SK-N-SH treated with all-trans-retinoic acid at 6 μM for 48 hours (cell line): ENCODE results near the gene OBI1.

ENCODE experiments used
- ATAC-seq: fragments of 200-7000 bp; cut with Tn5 transposase; 3 replicates; pipeline ENCODE4 v1.9.1; 2020; ENCODE audit warnings: mild to moderate bottlenecking, moderate library complexity
- ARNTL ChIP-seq: fragments of 450-650 bp; formaldehyde crosslinking; IDR thresholded peaks from 2 replicates; pipeline ENCODE4 v1.5.0; 2020; ENCODE audit warnings: low read depth, mild to moderate bottlenecking, moderate library complexity, borderline replicate concordance
- BACH2 ChIP-seq: fragments of 250-450 bp; sonication (Bioruptor Pico); IDR thresholded peaks from 2 replicates; pipeline ENCODE4 v1.9.0; 2021; ENCODE audit warnings: mild to moderate bottlenecking, borderline replicate concordance
- CSDC2 ChIP-seq: fragments of 250-450 bp; sonication (Bioruptor Pico); IDR thresholded peaks from 2 replicates; pipeline ENCODE4 v1.5.0; 2020; ENCODE audit warnings: mild to moderate bottlenecking, moderate library complexity
- CSRNP3 ChIP-seq: fragments of 250-450 bp; sonication (Bioruptor Pico); IDR thresholded peaks from 2 replicates; pipeline ENCODE4 v1.5.1; 2021; ENCODE audit warnings: mild to moderate bottlenecking, moderate library complexity
- ESRRG ChIP-seq: fragments of 250-450 bp; sonication (Bioruptor Pico); IDR thresholded peaks from 2 replicates; pipeline ENCODE4 v1.6.1; 2021; ENCODE audit warnings: mild to moderate bottlenecking
- GLIS3 ChIP-seq: fragments of 250-450 bp; sonication (Bioruptor Pico); IDR thresholded peaks from 2 replicates; pipeline ENCODE4 v1.5.0; 2020; ENCODE audit warnings: mild to moderate bottlenecking, moderate library complexity
- ISL1 ChIP-seq: fragments of 250-450 bp; sonication (Bioruptor Pico); IDR thresholded peaks from 2 replicates; pipeline ENCODE4 v2.1.2; 2022; ENCODE audit warnings: mild to moderate bottlenecking, moderate library complexity
- OSR1 ChIP-seq: fragments of 250-450 bp; sonication (Bioruptor Pico); IDR thresholded peaks from 2 replicates; pipeline ENCODE4 v1.8.0; 2022; ENCODE audit warnings: moderate library complexity, mild to moderate bottlenecking, inconsistent platforms
- POU6F1 ChIP-seq: fragments of 250-450 bp; sonication (Bioruptor Pico); IDR thresholded peaks from 2 replicates; pipeline ENCODE4 v1.8.0; 2021; ENCODE audit warnings: low read depth, mild to moderate bottlenecking, moderate library complexity, borderline replicate concordance
- RARB ChIP-seq: fragments of 250-450 bp; sonication (Bioruptor Pico); IDR thresholded peaks from 2 replicates; pipeline ENCODE4 v1.8.0; 2021; ENCODE audit warnings: mild to moderate bottlenecking, moderate library complexity
- TCF4 ChIP-seq: fragments of 250-450 bp; sonication (Bioruptor Pico); IDR thresholded peaks from 2 replicates; pipeline ENCODE4 v1.8.0; 2021; ENCODE audit warnings: mild to moderate bottlenecking, moderate library complexity, borderline replicate concordance
- ZC3H10 ChIP-seq: fragments of 250-450 bp; sonication (Bioruptor Pico); IDR thresholded peaks from 2 replicates; pipeline ENCODE4 v1.5.1; 2021; ENCODE audit warnings: mild to moderate bottlenecking, moderate library complexity
- ZFP3 ChIP-seq: fragments of 250-450 bp; sonication (Bioruptor Pico); IDR thresholded peaks from 2 replicates; pipeline ENCODE4 v1.5.0; 2020; ENCODE audit warnings: mild to moderate bottlenecking, moderate library complexity
- ZFP30 ChIP-seq: fragments of 450-650 bp; formaldehyde crosslinking; IDR thresholded peaks from 2 replicates; pipeline ENCODE4 v1.5.0; 2022; ENCODE audit warnings: mild to moderate bottlenecking, moderate library complexity
- ZNF565 ChIP-seq: fragments of 450-650 bp; formaldehyde crosslinking; conservative IDR thresholded peaks from 2 replicates; pipeline ENCODE4 v1.5.0; 2020; ENCODE audit warnings: low read depth, mild to moderate bottlenecking, moderate library complexity
- ZNF8 ChIP-seq: fragments of 450-650 bp; formaldehyde crosslinking; IDR thresholded peaks from 2 replicates; pipeline ENCODE4 v1.5.0; 2020; ENCODE audit warnings: mild to moderate bottlenecking, moderate library complexity
- TF ChIP-seq, protein P1 (sequence below): fragments of 250-450 bp; sonication (Bioruptor Pico); IDR thresholded peaks from 2 replicates; pipeline ENCODE4 v1.5.0; 2020; ENCODE audit warnings: mild to moderate bottlenecking, moderate library complexity
- TF ChIP-seq, protein P2 (sequence below): fragments of 250-450 bp; sonication (Bioruptor Pico); IDR thresholded peaks from 2 replicates; pipeline ENCODE4 v1.8.0; 2020; ENCODE audit warnings: mild to moderate bottlenecking, moderate library complexity, borderline replicate concordance
- TF ChIP-seq, protein P3 (sequence below): fragments of 250-450 bp; sonication (Bioruptor Pico); IDR thresholded peaks from 2 replicates; pipeline ENCODE4 v1.5.1; 2020; ENCODE audit warnings: low read depth, mild to moderate bottlenecking, moderate library complexity

The OBI1 gene

DNA sequence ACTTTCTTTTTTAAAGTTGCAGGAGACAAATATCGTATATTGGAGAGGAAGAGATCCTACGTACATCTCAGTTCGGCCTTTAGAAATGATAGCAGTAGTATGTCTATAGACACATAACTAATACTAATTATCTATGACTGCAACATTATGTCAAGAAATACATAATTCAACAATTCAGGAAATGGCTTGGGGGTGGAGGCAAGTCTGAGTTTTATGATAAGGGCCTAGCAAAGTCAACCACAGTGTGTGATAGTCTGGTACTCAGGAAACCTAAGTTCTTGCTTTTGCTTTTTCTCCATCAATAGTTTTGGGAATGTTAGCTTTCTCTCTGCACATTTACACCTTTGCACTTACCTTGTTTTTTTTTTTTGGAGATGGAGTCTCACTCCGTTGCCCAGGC lies 27.5 kb upstream of the OBI1 start:
- TF ChIP-seq ESRRG (CRISPR knock-in tag) = no peak
- TF ChIP-seq, protein P1, sequence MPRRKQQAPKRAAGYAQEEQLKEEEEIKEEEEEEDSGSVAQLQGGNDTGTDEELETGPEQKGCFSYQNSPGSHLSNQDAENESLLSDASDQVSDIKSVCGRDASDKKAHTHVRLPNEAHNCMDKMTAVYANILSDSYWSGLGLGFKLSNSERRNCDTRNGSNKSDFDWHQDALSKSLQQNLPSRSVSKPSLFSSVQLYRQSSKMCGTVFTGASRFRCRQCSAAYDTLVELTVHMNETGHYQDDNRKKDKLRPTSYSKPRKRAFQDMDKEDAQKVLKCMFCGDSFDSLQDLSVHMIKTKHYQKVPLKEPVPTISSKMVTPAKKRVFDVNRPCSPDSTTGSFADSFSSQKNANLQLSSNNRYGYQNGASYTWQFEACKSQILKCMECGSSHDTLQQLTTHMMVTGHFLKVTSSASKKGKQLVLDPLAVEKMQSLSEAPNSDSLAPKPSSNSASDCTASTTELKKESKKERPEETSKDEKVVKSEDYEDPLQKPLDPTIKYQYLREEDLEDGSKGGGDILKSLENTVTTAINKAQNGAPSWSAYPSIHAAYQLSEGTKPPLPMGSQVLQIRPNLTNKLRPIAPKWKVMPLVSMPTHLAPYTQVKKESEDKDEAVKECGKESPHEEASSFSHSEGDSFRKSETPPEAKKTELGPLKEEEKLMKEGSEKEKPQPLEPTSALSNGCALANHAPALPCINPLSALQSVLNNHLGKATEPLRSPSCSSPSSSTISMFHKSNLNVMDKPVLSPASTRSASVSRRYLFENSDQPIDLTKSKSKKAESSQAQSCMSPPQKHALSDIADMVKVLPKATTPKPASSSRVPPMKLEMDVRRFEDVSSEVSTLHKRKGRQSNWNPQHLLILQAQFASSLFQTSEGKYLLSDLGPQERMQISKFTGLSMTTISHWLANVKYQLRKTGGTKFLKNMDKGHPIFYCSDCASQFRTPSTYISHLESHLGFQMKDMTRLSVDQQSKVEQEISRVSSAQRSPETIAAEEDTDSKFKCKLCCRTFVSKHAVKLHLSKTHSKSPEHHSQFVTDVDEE = no peak
- no peak for TF ChIP-seq ARNTL (CRISPR knock-in tag)
- TF ChIP-seq, protein P2, sequence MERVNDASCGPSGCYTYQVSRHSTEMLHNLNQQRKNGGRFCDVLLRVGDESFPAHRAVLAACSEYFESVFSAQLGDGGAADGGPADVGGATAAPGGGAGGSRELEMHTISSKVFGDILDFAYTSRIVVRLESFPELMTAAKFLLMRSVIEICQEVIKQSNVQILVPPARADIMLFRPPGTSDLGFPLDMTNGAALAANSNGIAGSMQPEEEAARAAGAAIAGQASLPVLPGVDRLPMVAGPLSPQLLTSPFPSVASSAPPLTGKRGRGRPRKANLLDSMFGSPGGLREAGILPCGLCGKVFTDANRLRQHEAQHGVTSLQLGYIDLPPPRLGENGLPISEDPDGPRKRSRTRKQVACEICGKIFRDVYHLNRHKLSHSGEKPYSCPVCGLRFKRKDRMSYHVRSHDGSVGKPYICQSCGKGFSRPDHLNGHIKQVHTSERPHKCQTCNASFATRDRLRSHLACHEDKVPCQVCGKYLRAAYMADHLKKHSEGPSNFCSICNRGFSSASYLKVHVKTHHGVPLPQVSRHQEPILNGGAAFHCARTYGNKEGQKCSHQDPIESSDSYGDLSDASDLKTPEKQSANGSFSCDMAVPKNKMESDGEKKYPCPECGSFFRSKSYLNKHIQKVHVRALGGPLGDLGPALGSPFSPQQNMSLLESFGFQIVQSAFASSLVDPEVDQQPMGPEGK (CRISPR knock-in tag) = no peak
- no peak for TF ChIP-seq RARB (CRISPR knock-in tag)
- no peak for TF ChIP-seq ZFP3 (CRISPR knock-in tag)
- no peak for TF ChIP-seq BACH2 (CRISPR knock-in tag)
- no peak for TF ChIP-seq ISL1 (CRISPR knock-in tag)
- TF ChIP-seq CSDC2 (CRISPR knock-in tag) = no peak
- TF ChIP-seq GLIS3 (CRISPR knock-in tag) = no peak
- no peak for TF ChIP-seq ZNF8
- TF ChIP-seq ZNF565 = no peak
- TF ChIP-seq ZFP30 (CRISPR knock-in tag) = no peak
- TF ChIP-seq, protein P3, sequence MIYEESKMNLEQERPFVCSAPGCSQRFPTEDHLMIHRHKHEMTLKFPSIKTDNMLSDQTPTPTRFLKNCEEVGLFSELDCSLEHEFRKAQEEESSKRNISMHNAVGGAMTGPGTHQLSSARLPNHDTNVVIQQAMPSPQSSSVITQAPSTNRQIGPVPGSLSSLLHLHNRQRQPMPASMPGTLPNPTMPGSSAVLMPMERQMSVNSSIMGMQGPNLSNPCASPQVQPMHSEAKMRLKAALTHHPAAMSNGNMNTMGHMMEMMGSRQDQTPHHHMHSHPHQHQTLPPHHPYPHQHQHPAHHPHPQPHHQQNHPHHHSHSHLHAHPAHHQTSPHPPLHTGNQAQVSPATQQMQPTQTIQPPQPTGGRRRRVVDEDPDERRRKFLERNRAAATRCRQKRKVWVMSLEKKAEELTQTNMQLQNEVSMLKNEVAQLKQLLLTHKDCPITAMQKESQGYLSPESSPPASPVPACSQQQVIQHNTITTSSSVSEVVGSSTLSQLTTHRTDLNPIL (CRISPR knock-in tag) = no peak
- TF ChIP-seq POU6F1 = no peak
- no peak for TF ChIP-seq OSR1
- TF ChIP-seq TCF4 (CRISPR knock-in tag) = no peak
- ATAC-seq = no peak

GRCh38 chr13:78680576-78681350 lies 21.8 kb upstream of the OBI1 start:
- ATAC-seq = no peak
- TF ChIP-seq ISL1 (CRISPR knock-in tag) = no peak
- no peak for TF ChIP-seq BACH2 (CRISPR knock-in tag)
- TF ChIP-seq, protein P3 (CRISPR knock-in tag) = no peak
- no peak for TF ChIP-seq ZC3H10 (CRISPR knock-in tag)
- TF ChIP-seq ARNTL (CRISPR knock-in tag) = no peak
- no peak for TF ChIP-seq CSDC2 (CRISPR knock-in tag)

DNA sequence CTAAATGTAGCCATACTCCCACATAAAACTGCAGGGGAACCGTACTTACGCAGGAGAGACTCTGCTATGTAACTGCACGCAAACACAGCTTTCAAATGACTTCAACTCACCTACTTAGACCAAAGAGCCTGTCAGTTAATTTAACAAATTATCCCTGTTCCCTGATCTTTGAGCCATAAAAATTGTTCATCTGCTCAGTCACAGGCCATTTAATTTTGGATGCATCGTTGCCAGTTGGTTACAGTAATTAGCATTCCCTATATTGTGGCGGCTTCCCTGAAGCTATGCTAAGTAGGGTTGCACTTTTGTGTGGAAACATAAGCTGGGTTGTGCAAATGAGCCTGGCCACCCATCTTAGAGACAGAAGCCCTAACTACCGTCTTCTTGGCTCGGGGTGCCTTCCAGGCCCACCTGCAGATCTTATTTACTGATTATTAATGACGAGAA lies 21.2 kb upstream of the OBI1 start:
- no peak for ATAC-seq
- no peak for TF ChIP-seq POU6F1
- TF ChIP-seq CSDC2 (CRISPR knock-in tag) = no peak
- TF ChIP-seq TCF4 (CRISPR knock-in tag) = no peak
- no peak for TF ChIP-seq RARB (CRISPR knock-in tag)
- TF ChIP-seq ZFP30 (CRISPR knock-in tag) = no peak
- no peak for TF ChIP-seq OSR1
- TF ChIP-seq CSRNP3 = no peak
